ENCODE data around the gene COL18A1.
A peak's percentile ranks its signal among the peaks of the same experiment; 100 is the strongest.

Gene COL18A1

DNA sequence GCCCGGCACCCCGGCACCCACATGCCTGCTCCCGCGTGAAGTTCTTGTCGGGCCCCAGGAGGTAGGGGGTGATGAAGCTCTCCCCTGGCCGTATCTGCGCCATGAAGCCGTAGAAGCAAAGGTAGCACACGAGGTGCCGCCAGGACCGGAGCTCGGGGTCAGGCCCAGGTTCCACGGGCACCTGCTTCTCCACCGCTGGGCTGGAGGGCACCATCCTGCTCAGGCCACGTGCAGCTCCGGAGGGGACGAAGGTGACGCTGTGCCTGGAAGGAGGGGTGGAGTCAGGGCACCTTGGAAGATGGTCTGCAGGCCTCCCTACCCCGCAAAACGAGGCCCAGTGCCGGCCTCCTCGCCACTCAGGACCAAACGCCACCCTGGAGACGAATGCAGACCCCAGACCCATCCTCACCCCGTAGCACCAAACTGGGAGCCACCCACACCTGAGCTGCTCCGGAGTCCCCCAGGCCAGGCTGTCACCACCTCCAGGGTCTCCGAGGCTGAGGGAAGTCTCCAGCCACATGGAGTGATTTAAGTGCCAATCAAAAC, 132.9 kb downstream of the COL18A1 start:
- TF ChIP-seq MYC (IDR thresholded peaks at IDR 0.05; ENCODE audit: low read depth, low read length) (no peak), POLR2A (IDR thresholded peaks at IDR 0.05; ENCODE audit: extremely low read depth, insufficient read length) (no peak)
- TF ChIP-seq, protein P1, sequence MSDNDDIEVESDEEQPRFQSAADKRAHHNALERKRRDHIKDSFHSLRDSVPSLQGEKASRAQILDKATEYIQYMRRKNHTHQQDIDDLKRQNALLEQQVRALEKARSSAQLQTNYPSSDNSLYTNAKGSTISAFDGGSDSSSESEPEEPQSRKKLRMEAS (IDR thresholded peaks at IDR 0.05; ENCODE audit: low read depth, low read length): no peak
- TF ChIP-seq, protein P2, sequence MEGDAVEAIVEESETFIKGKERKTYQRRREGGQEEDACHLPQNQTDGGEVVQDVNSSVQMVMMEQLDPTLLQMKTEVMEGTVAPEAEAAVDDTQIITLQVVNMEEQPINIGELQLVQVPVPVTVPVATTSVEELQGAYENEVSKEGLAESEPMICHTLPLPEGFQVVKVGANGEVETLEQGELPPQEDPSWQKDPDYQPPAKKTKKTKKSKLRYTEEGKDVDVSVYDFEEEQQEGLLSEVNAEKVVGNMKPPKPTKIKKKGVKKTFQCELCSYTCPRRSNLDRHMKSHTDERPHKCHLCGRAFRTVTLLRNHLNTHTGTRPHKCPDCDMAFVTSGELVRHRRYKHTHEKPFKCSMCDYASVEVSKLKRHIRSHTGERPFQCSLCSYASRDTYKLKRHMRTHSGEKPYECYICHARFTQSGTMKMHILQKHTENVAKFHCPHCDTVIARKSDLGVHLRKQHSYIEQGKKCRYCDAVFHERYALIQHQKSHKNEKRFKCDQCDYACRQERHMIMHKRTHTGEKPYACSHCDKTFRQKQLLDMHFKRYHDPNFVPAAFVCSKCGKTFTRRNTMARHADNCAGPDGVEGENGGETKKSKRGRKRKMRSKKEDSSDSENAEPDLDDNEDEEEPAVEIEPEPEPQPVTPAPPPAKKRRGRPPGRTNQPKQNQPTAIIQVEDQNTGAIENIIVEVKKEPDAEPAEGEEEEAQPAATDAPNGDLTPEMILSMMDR (IDR thresholded peaks at IDR 0.05; ENCODE audit: low read depth, low read length): no peak
- H3K4me3 ChIP-seq (ENCODE audit: low read depth, low read length): no peak overlapping the region
- no peak for DNase-seq (ENCODE audit: low read depth)

DNA sequence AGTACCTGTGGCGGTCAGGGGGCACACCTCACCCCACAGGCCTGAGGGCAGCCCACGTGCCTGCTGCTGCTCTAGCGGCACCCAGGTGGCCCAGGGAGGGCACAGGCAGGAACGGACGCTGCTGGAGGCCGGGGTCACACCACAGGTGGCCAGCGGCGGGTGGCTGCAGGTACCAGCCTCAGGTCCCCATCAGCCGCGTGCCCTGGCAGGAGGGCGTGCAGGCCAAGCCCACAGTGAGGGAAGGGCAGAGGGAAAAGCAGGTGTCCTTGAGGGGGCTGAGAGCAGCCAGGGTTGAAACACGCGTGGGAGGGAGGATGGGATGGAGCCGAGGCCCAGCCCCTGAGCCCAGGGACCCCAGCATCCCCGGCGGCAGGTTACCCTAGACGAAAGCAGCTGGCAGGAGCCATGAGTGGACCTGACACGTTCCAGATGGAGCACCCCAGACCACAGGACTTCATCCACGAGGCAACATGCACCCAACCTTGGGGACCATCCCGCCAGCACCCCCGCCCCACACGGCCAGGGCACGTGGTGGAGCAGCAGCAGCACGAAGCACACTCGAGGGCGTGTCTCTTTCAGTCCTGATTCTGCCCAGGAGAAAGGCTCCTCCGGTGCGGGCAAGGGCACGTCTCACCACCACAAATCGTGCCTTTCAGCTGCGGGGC, 133.5 kb downstream of the COL18A1 start:
- no peak overlapping the region for H3K4me3 ChIP-seq (ENCODE audit: low read depth, low read length)
- TF ChIP-seq MYC (IDR thresholded peaks at IDR 0.05; ENCODE audit: low read depth, low read length) (no peak), POLR2A (IDR thresholded peaks at IDR 0.05; ENCODE audit: extremely low read depth, insufficient read length) (no peak)
- TF ChIP-seq, protein P1 (IDR thresholded peaks at IDR 0.05; ENCODE audit: low read depth, low read length): no peak
- no peak for DNase-seq (ENCODE audit: low read depth)

GRCh38 chr21:45539046-45539795, 134.3 kb downstream of the COL18A1 start:
- DNase-seq (ENCODE audit: low read depth): no peak
- no peak overlapping the region for H3K4me3 ChIP-seq (ENCODE audit: low read depth, low read length)
- TF ChIP-seq, protein P2 (IDR thresholded peaks at IDR 0.05; ENCODE audit: low read depth, low read length): no peak
- TF ChIP-seq POLR2A (IDR thresholded peaks at IDR 0.05; ENCODE audit: extremely low read depth, insufficient read length) (no peak), MYC (IDR thresholded peaks at IDR 0.05; ENCODE audit: low read depth, low read length) (no peak)
- TF ChIP-seq, protein P1 (IDR thresholded peaks at IDR 0.05; ENCODE audit: low read depth, low read length): no peak

- no peak for DNase-seq (ENCODE audit: low read depth)
- TF ChIP-seq POLR2A (IDR thresholded peaks at IDR 0.05; ENCODE audit: extremely low read depth, insufficient read length): no peak
- TF ChIP-seq, protein P1 (IDR thresholded peaks at IDR 0.05; ENCODE audit: low read depth, low read length): no peak
- H3K4me3 ChIP-seq (ENCODE audit: low read depth, low read length): peak overlapping the region; percentile 91
Measured at GRCh38 chr21:45539796-45540600, 135.0 kb downstream of the COL18A1 start.

DNA sequence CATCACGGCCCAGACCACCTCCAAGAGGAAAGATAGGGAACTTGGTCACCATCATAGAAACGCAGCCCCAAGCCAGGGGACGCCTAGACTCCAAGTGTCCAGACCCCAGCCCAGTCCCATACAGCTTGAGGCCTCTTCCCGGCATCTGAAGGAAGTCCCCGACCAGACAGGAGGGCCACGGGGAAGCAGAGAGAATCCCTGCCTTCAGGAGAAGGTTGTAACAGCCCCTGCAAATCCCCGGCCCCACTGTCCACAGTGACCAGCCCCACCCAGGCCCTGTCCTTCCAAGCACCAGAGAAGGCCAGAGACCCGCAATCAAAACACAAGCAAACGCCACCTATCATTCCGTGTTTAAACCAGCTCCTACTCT, 135.6 kb downstream of the COL18A1 start:
- peak overlapping the region; percentile 91 for H3K4me3 ChIP-seq (ENCODE audit: low read depth, low read length)
- TF ChIP-seq POLR2A (IDR thresholded peaks at IDR 0.05; ENCODE audit: extremely low read depth, insufficient read length) (no peak), MYC (IDR thresholded peaks at IDR 0.05; ENCODE audit: low read depth, low read length) (no peak)
- TF ChIP-seq, protein P2 (IDR thresholded peaks at IDR 0.05; ENCODE audit: low read depth, low read length): no peak
- TF ChIP-seq, protein P1 (IDR thresholded peaks at IDR 0.05; ENCODE audit: low read depth, low read length): no peak
- DNase-seq (ENCODE audit: low read depth): no peak

GRCh38 chr21:45541221-45542039, 136.5 kb downstream of the COL18A1 start:
- TF ChIP-seq MYC (IDR thresholded peaks at IDR 0.05; ENCODE audit: low read depth, low read length) (peak; percentile 100), POLR2A (IDR thresholded peaks at IDR 0.05; ENCODE audit: extremely low read depth, insufficient read length) (peak; percentile 43)
- TF ChIP-seq, protein P1 (IDR thresholded peaks at IDR 0.05; ENCODE audit: low read depth, low read length): peak; percentile 99
- TF ChIP-seq, protein P2 (IDR thresholded peaks at IDR 0.05; ENCODE audit: low read depth, low read length): no peak
- DNase-seq (ENCODE audit: low read depth): peak; percentile 85

More at GRCh38 chr21:45541221-45542039, 136.5 kb downstream of the COL18A1 start:
- peak overlapping the region; percentile 91 for H3K4me3 ChIP-seq (ENCODE audit: low read depth, low read length)

Measured in NB4 (cell line).